Ectodermal cell (in vitro differentiated cells): ENCODE measurements around the gene THOC1.
"Not testable (repeated sequence)": the region's sequence is repeated elsewhere in the genome, so short reads cannot be mapped to it uniquely, and the experiment has no call there.

Source experiments
- H3K27ac ChIP-seq: 2 replicates; pipeline ENCODE4 v1.7.0; 2013; ENCODE audit warnings: mild to moderate bottlenecking, low read depth, low read length; ENCODE audit not compliant: insufficient read depth, poor library complexity, severe bottlenecking
- H3K27me3 ChIP-seq: 2 replicates; pipeline ENCODE4 v1.7.0; 2013; ENCODE audit warnings: mild to moderate bottlenecking, low read length; ENCODE audit not compliant: insufficient read depth, control insufficient read depth, poor library complexity, severe bottlenecking
- H3K36me3 ChIP-seq: one replicate; pipeline ENCODE4 v1.7.0; 2013; ENCODE audit warnings: low read length; ENCODE audit not compliant: control insufficient read depth, insufficient read depth
- H3K4me1 ChIP-seq: one replicate; pipeline ENCODE4 v1.7.0; 2013; ENCODE audit warnings: low read length; ENCODE audit not compliant: control insufficient read depth, insufficient read depth
- H3K4me3 ChIP-seq: 2 replicates; pipeline ENCODE4 v1.7.0; 2013; ENCODE audit warnings: low read depth, low read length, control low read depth; ENCODE audit not compliant: insufficient read depth
- H3K9me3 ChIP-seq: 2 replicates; pipeline ENCODE4 v1.7.0; 2013; ENCODE audit warnings: mild to moderate bottlenecking, low read length, moderate library complexity; ENCODE audit not compliant: control insufficient read depth
- WGBS, 2 experiments: methylation state at CpG; one replicate each; pipeline ENCODE4 v1.1.7; 2013; ENCODE audit warnings: missing lambda C conversion rate in 2 of 2; 5-methylcytosine and 5-hydroxymethylcytosine counted together

THOC1 gene

DNA sequence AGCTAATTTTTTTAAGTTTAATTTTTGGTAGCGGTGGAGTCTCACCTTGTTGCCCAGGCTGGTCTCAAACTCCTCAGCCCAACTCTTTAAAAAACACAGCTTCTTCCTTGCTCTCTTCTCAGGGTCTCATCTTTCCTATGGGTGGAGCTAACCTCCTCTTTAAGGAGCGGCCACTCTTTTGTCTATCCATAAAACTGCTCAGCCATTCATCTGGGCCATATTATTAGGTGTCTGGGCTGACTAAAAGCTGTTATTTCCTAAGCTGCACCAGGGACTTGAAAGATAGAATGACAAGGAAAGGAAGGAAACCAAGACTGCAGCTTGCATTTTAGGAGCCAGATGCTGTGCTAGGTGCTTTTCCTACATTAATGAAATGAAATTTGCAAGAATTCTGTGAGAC lies 35.8 kb upstream of the THOC1 start:
- Histone ChIP-seq H3K9me3 (no peaks in the 10 kb centered on the region), H3K36me3 (no peaks in the 10 kb centered on the region), H3K4me3 (no peak overlapping the region), H3K27ac (no peak overlapping the region), H3K27me3 (no peaks in the 10 kb centered on the region), H3K4me1 (peaks cover 38% of the 10 kb centered on the region)
- WGBS, 2 experiments, result 80 to 83% methylated on average over 2 of the region's 2 CpGs

DNA sequence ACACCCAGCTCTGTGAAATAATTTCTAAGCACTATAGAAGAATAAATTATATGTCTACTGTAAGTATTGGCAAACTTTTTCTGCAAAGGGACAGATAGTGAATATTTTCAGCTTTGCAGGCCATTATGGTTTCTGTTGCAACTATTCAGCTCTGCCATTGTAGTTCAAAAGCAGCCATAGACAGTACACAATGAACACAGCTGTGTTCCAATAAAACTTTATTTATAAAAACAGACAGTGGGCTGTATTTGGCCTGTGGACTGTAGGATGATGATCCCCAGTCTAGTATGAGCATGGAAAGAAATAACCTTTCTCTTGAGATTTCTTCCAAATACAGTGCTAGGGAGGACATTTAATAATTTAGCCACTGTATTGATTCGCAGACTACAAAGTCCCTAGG lies 35.2 kb upstream of the THOC1 start:
- peaks cover 38% of the 10 kb centered on the region for H3K4me1 ChIP-seq
- no peak overlapping the region for H3K4me3 ChIP-seq
- H3K27ac ChIP-seq, result no peak overlapping the region
- 0% methylated on average over 1 of the region's 1 CpG for WGBS, 2 experiments
- no peaks in the 10 kb centered on the region for H3K36me3 ChIP-seq
- no peaks in the 10 kb centered on the region for H3K9me3 ChIP-seq
- H3K27me3 ChIP-seq, result no peaks in the 10 kb centered on the region

DNA sequence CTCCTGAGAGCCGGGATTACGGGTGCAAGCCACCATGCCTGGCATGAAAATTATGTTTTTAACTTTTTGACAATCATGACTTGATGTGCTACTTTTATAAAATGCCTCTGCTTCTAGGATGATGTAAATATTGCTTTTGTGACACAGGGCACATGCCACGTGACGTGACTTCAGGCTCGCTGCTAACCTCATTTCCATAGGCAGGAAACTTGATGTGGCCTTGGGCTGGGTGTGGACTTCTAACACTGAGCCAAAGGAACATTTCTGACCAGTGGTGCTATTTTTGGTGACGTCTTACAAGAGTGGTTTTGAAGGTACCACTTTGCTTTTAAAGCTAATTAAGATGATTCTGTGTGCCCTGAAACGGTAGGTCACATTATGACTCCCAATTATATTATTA lies 34.2 kb upstream of the THOC1 start:
- Histone ChIP-seq H3K4me1 (peaks cover 33% of the 10 kb centered on the region), H3K4me3 (no peak overlapping the region), H3K9me3 (no peaks in the 10 kb centered on the region), H3K27ac (no peak overlapping the region), H3K27me3 (no peaks in the 10 kb centered on the region), H3K36me3 (no peaks in the 10 kb centered on the region)
- WGBS, 2 experiments, result 95 to 97% methylated on average over 6 of the region's 7 CpGs

DNA sequence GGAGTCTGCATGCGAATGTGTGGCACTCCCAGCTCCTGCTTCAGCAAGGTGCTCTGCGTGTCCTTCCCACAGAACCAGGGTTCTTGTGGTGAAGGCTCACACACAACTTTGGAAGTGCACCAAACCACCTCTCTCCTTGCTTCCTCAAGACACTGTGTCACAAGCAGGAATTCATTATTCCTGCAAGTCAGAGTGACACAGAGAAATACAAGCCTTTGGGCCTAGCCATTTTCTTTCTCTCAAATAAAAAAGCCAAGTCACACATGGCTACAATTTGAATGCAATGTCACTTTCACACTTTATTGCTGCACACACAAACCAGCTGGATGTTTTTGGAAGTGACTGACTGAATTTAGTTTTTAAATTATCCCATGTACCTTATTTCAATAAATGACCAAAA lies 30.1 kb upstream of the THOC1 start:
- H3K36me3 ChIP-seq, result no peaks in the 10 kb centered on the region
- no peak overlapping the region for H3K27ac ChIP-seq
- H3K27me3 ChIP-seq, result no peaks in the 10 kb centered on the region
- H3K4me1 ChIP-seq, result no peaks in the 10 kb centered on the region
- WGBS, 2 experiments, result 91 to 94% methylated on average over 2 of the region's 2 CpGs
- H3K9me3 ChIP-seq, result no peaks in the 10 kb centered on the region
- no peak overlapping the region for H3K4me3 ChIP-seq

DNA sequence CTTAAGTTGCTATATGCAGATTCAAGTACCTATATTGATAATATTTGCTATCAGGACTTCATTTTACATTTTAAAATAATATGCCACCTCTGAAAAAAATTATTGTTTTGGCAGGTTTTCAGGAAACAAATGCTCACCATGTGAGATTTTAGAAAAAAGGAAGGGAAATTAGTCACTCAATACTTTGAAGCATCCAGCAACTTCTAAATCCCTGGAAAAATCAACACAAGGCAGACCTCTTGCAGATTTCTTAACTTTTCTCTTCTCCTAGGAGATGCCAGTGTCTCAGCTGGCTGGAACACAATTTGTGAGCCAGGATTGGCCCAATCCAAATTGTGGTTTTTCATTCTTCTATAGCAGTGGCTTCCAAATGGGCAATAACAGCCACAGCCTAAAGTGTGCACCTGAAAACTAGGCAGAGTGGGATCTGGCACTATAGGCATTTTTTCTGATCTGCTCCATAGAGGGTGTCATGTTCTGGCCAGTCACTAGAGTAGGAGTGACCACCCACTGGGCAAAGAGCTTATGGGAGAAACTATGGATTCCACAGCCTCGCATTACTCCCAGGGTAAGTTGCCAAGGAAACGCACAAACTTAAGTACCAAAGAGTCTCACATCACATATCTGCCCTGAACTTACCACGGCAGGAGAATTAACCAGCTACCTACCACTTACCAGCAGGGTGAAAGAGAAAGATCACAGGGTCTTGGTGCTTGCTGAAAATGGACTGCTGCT lies 28.1 kb upstream of the THOC1 start:
- WGBS, 2 experiments, result 60 to 65% methylated on average over 3 of the region's 3 CpGs
- H3K36me3 ChIP-seq, result no peaks in the 10 kb centered on the region
- H3K27ac ChIP-seq, result no peak overlapping the region
- H3K9me3 ChIP-seq, result no peaks in the 10 kb centered on the region
- no peaks in the 10 kb centered on the region for H3K4me1 ChIP-seq
- H3K4me3 ChIP-seq, result no peak overlapping the region
- no peaks in the 10 kb centered on the region for H3K27me3 ChIP-seq

DNA sequence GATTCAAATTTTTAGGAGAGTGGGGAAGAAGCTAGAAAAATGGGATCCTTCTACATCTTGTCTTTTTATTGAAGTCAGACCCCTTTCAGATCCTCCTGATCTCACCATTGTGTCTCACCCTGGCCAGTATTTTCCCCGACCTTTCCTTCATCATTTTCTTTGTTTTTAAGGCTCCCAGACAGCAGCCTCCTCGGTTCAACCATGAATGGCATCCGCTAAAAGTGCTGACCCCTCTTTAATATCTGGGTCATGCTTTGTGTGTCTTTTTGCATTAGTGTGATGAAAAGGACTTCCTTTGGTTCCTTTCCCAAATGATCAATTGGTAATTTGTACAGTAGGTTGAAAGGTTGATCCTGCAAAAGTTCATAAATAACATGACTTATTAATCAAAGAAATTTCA lies 26.7 kb upstream of the THOC1 start:
- WGBS, 2 experiments, result 83 to 88% methylated on average over 3 of the region's 3 CpGs
- no peak overlapping the region for H3K27ac ChIP-seq

DNA sequence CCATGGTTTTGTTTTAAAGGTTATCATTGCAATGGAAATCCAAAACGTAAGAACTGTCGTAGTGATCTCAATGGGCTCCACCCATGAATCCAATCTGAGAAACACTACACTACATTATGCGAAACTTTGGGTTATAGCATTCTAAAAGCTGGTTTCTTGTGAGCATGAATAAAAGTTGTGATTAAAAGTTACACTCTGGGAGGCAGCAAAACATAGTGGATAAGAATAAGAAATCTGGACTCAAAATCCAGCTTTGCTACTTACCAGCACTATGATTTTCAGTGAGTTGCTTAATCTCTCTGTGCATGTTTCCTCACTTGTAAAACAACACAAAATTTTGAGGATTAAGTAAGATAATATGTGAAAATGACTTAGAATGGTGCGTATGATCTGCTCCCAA lies 25.7 kb upstream of the THOC1 start:
- WGBS, 2 experiments, result 95 to 99% methylated on average over 3 to 4 of the region's 4 CpGs
- no peaks in the 10 kb centered on the region for H3K9me3 ChIP-seq
- H3K4me3 ChIP-seq, result no peak overlapping the region
- H3K27ac ChIP-seq, result no peak overlapping the region
- no peaks in the 10 kb centered on the region for H3K27me3 ChIP-seq
- H3K4me1 ChIP-seq, result no peaks in the 10 kb centered on the region
- no peaks in the 10 kb centered on the region for H3K36me3 ChIP-seq

More for the DNA sequence above, 26.7 kb upstream of the THOC1 start:
- Histone ChIP-seq H3K36me3 (no peaks in the 10 kb centered on the region), H3K4me3 (no peak overlapping the region), H3K27me3 (no peaks in the 10 kb centered on the region), H3K4me1 (no peaks in the 10 kb centered on the region), H3K9me3 (no peaks in the 10 kb centered on the region)

DNA sequence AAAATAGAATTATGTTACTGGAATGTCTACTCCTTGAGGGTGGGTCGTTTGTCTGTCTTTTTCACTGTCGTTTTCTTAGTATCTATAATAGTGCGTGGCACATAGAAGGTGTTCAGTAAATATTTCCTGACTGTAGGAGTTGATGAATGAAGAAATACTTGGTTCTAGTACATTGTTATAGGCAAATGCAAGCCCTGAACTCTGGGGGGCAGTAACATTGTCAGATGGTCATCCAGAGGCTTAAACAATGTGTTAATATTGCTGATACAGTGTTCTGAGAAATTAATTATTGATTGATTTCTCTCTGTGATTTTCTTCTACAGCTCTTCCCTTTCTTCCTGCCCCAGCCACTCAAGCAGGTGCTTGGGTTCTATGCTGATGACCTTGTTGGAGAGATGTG lies 24.4 kb upstream of the THOC1 start:
- no peaks in the 10 kb centered on the region for H3K27me3 ChIP-seq
- H3K36me3 ChIP-seq, result no peaks in the 10 kb centered on the region
- no peaks in the 10 kb centered on the region for H3K4me1 ChIP-seq
- WGBS, 2 experiments, result 89 to 90% methylated on average over 3 of the region's 3 CpGs
- no peak overlapping the region for H3K4me3 ChIP-seq
- no peaks in the 10 kb centered on the region for H3K9me3 ChIP-seq
- H3K27ac ChIP-seq, result no peak overlapping the region

DNA sequence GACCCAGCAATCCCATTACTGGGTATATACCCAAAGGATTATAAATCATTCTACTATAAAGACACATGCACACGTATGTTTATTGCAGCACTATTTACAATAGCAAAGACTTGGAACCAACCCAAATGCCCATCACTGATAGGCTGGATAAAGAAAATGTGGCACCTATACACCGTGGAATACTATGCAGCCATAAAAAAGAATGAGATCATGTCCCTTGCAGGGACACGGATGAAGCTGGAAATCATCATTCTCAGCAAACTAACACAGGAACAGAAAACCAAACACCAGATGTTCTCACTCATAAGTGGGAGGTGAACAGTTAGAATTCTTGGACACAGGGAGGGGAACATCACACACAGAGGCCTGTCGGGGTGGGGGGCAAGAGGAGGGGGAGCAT lies 22.1 kb upstream of the THOC1 start:
- not testable (repeated sequence) for H3K27me3 ChIP-seq, H3K9me3 ChIP-seq, H3K27ac ChIP-seq, H3K4me1 ChIP-seq, H3K36me3 ChIP-seq, H3K4me3 ChIP-seq
- 79% methylated on average over 4 of the region's 4 CpGs for WGBS, 2 experiments

DNA sequence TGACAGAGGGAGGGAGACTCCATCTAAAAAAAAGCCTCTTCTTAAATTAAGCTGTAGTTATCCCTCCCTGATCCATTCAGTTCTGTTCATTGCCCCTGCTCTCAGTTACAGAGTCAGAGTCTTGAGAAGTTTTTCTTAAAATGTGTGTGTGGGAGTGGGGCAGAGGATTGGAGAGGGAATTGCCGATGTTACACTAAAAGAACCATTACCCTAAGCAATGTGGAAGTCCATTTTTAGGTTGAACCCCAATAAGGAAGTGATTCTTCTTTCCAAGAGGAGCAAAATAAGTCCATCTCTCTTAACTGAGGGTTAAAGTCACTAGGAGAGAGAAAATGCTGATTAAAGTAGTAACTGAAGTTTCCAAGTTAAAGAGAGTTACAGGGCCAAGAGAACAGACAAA lies 21.2 kb upstream of the THOC1 start:
- Histone ChIP-seq H3K4me3 (no peak overlapping the region), H3K27ac (no peak overlapping the region), H3K4me1 (no peaks in the 10 kb centered on the region), H3K9me3 (no peaks in the 10 kb centered on the region), H3K27me3 (no peaks in the 10 kb centered on the region), H3K36me3 (no peaks in the 10 kb centered on the region)
- 0% methylated on average over 1 of the region's 1 CpG for whole genome bisulfite sequencing, 2 experiments
